Colonic mucosa (tissue), 4 donors: ENCODE results near the gene ETV3. TPM values are rescaled to one million over a fixed set of nuclear protein-coding genes. Genes with fewer than 3 reads are reported as not detected.

ENCODE experiments used
- DNase-seq: peaks from one replicate; pipeline ENCODE4 v3.0.0-alpha.2; 2020
- H3K27ac ChIP-seq: fragments of 200-600 bp; one replicate; pipeline ENCODE4 v1.8.0; 2021
- H3K27me3 ChIP-seq: fragments of 200-600 bp; one replicate; pipeline ENCODE4 v1.8.0; 2021
- H3K36me3 ChIP-seq: fragments of 200-600 bp; one replicate; pipeline ENCODE4 v1.8.0; 2021
- H3K4me1 ChIP-seq: fragments of 200-600 bp; one replicate; pipeline ENCODE4 v1.8.0; 2021; ENCODE audit warnings: mild to moderate bottlenecking
- H3K4me3 ChIP-seq: fragments of 200-600 bp; one replicate; pipeline ENCODE4 v1.8.0; 2021
- H3K9ac ChIP-seq, 2 donors: one replicate each; pipeline ENCODE4 v1.7.0; 2013; ENCODE audit warnings: control low read depth in 2 of 2, low read depth in 2 of 2, low read length in 2 of 2
- H3K9me3 ChIP-seq: fragments of 200-600 bp; one replicate; pipeline ENCODE4 v1.8.0; 2021
- intact Hi-C: fragments of 100-400 bp; cut with DNase I; formaldehyde crosslinking; loops from one replicate; pipeline ENCODE4 v1.14.1; 2022
- total RNA-seq, 2 donors: library from RNA; stranded (reverse); fragmentation: NEBNext Ultra II Directional in 1 of 2; extraction: Animal tissue kit (Norgen Biotek cat#: 25700) in 1 of 2; gene quantifications; one replicate each; pipeline ENCODE4 v1.2.1, GENCODE V29; 2021
- TF ChIP-seq, protein P1 (sequence below): fragments of 200-600 bp; IDR thresholded peaks from one replicate; pipeline ENCODE4 v1.8.0; 2022; ENCODE audit warnings: antibody characterized with exemption, mild to moderate bottlenecking
- donor health status: healthy.
- donor health status: DM: no; HTN: no; CAD: no.
- donor health status: DM: no; HTN: no; CAD: no.

Gene ETV3
- total RNA-seq, 2 donors from 2014 or later, result 20.7 to 38.7 TPM

GRCh38 chr1:157115429-157115838, 22.8 kb downstream of the ETV3 start:
- Histone ChIP-seq H3K36me3 (no peaks in the 10 kb centered on the region), H3K9me3 (no peaks in the 10 kb centered on the region), H3K4me3 (no peak overlapping the region), H3K4me1 (no peaks in the 10 kb centered on the region), H3K27me3 (no peaks in the 10 kb centered on the region), H3K9ac (no peak overlapping the region), H3K27ac (no peak overlapping the region)
- intact Hi-C loops, result no loop called here
- DNase-seq, result no peak
- TF ChIP-seq, protein P1, sequence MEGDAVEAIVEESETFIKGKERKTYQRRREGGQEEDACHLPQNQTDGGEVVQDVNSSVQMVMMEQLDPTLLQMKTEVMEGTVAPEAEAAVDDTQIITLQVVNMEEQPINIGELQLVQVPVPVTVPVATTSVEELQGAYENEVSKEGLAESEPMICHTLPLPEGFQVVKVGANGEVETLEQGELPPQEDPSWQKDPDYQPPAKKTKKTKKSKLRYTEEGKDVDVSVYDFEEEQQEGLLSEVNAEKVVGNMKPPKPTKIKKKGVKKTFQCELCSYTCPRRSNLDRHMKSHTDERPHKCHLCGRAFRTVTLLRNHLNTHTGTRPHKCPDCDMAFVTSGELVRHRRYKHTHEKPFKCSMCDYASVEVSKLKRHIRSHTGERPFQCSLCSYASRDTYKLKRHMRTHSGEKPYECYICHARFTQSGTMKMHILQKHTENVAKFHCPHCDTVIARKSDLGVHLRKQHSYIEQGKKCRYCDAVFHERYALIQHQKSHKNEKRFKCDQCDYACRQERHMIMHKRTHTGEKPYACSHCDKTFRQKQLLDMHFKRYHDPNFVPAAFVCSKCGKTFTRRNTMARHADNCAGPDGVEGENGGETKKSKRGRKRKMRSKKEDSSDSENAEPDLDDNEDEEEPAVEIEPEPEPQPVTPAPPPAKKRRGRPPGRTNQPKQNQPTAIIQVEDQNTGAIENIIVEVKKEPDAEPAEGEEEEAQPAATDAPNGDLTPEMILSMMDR, result no peak

- no peak for DNase-seq
- intact Hi-C loops, result no loop called here
These were observed 23.7 kb downstream of the ETV3 start for GRCh38 chr1:157114183-157115121.

GRCh38 chr1:157113631-157114030, 24.6 kb downstream of the ETV3 start:
- Histone ChIP-seq H3K27ac (no peak overlapping the region), H3K4me3 (no peak overlapping the region), H3K27me3 (no peaks in the 10 kb centered on the region), H3K9me3 (no peaks in the 10 kb centered on the region), H3K9ac (no peak overlapping the region), H3K4me1 (no peaks in the 10 kb centered on the region), H3K36me3 (no peaks in the 10 kb centered on the region)
- TF ChIP-seq, protein P1, result no peak
- no peak for DNase-seq
- intact Hi-C loops, result no loop called here

More at GRCh38 chr1:157114183-157115121, 23.7 kb downstream of the ETV3 start:
- H3K27ac ChIP-seq, result no peak overlapping the region
- H3K4me3 ChIP-seq, result no peak overlapping the region
- H3K27me3 ChIP-seq, result no peaks in the 10 kb centered on the region
- no peaks in the 10 kb centered on the region for H3K9me3 ChIP-seq
- TF ChIP-seq, protein P1, result no peak
- H3K36me3 ChIP-seq, result no peaks in the 10 kb centered on the region
- no peak overlapping the region for H3K9ac ChIP-seq
- H3K4me1 ChIP-seq, result no peaks in the 10 kb centered on the region

- TF ChIP-seq, protein P1, result no peak
- Histone ChIP-seq H3K27me3 (no peaks in the 10 kb centered on the region), H3K4me1 (no peaks in the 10 kb centered on the region), H3K36me3 (no peaks in the 10 kb centered on the region), H3K27ac (no peak overlapping the region), H3K4me3 (no peak overlapping the region), H3K9me3 (no peaks in the 10 kb centered on the region), H3K9ac (no peak overlapping the region)
- intact Hi-C loops, result no loop called here
- no peak for DNase-seq
These were observed 25.1 kb downstream of the ETV3 start for GRCh38 chr1:157113106-157113505.

DNA sequence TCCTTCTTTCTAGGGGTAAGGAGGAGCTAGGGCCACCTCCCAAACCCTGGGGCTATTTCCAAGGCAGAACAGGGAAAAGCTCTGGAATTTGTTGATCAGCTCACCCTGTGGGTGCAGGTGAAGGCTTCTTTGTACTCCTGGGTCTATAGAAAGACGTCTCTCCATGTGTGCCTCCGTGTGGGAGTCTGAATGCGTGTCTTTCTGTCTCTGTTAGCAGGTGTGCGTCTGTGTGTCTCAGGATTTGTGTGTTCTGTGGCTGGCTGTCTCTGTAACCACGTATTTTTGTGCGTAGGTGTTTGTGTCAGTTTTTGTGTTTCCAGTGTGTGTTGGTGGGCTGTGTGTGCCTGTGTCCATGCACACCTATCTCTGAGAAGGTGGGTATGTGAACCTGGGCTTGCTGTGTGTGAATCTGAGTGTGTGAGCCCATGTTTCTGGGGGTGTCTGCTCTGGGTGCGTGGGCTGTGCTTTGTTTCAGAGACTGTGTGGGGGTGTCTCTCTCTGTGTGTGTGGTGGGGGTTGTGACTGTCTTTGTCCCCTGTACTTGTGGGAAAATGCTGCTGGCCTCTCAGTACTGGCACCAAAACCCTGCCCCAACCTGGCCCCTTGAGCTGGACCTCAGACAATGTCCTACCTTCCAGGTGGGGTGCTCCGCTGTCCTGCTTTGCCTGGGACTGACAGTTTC, 25.9 kb downstream of the ETV3 start:
- no peaks in the 10 kb centered on the region for H3K36me3 ChIP-seq
- no peak overlapping the region for H3K4me3 ChIP-seq
- intact Hi-C loops, result no loop called here
- no peak overlapping the region for H3K9ac ChIP-seq
- H3K27ac ChIP-seq, result no peak overlapping the region
- no peaks in the 10 kb centered on the region for H3K9me3 ChIP-seq
- TF ChIP-seq, protein P1, result no peak
- H3K27me3 ChIP-seq, result peaks cover 5% of the 10 kb centered on the region
- no peak for DNase-seq
- H3K4me1 ChIP-seq, result no peaks in the 10 kb centered on the region
